C1 segment of cervical spinal cord (tissue), 14 donors: ENCODE measurements around the gene CD37.
"Not testable (repeated sequence)": the region's sequence is repeated elsewhere in the genome, so short reads cannot be mapped to it uniquely, and the experiment has no call there.

Experiments used
- DNase-seq, 14 donors: peaks; one replicate each; lab custom pipeline; 2025; lab: John Stamatoyannopoulos, UW

CD37 gene, protein sequence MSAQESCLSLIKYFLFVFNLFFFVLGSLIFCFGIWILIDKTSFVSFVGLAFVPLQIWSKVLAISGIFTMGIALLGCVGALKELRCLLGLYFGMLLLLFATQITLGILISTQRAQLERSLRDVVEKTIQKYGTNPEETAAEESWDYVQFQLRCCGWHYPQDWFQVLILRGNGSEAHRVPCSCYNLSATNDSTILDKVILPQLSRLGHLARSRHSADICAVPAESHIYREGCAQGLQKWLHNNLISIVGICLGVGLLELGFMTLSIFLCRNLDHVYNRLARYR

GRCh38 chr19:49335071-49335783 lies at the start of gene CD37:
Gene CD37, plus strand, starts transcription at chr19:49335406. Its CDS starts 135 bp downstream, at chr19:49335541.
- DNase-seq: peak in 1 of 14 donors; percentile 12

- no peak for DNase-seq
Observed at GRCh38 chr19:49287141-49287770, 48.0 kb upstream of the CD37 start.

DNA sequence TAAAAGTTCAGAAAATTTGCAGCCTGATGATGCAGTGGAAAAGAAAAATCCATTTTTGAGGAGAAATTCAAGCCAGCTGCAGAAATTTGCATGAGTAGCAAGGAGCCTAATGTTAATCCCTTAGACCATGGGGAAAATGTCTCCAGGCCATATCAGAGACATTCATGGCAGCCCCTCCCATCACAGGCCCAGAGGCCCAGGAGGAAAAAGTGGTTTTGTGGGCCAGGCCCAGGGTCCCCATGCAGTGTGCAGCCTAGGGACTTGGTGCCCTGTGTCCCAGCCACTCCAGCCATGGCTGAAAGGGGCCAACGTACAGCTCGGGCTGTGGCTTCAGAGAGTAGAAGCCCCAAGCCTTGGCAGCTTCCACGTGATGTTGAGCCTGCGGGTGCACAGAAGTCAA lies 47.0 kb upstream of the CD37 start:
- not testable (repeated sequence) for DNase-seq

- not testable (repeated sequence) for DNase-seq
Observed at GRCh38 chr19:49289286-49289685, 45.9 kb upstream of the CD37 start.

DNA sequence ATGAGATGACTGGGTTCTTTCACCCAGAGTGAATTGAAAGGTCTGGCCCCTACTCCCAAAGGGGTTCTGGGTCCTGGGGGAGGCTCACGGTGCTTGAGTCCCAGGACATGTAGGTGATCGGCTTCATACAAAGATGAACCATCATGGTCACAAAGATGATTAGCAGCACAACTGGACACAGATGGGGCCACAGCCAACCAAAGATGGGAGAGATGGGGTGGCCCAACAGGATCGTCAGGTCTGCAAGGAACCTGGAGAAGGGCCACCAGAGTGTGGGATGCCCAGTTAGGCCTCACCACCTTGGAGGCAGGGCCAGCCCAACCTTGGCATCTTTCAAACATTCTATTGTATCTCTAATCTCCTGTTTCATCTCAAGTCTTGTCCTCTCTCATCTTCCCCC lies 44.7 kb upstream of the CD37 start:
- DNase-seq: no peak

GRCh38 chr19:49294401-49294800 lies 40.8 kb upstream of the CD37 start:
- DNase-seq: no peak

DNA sequence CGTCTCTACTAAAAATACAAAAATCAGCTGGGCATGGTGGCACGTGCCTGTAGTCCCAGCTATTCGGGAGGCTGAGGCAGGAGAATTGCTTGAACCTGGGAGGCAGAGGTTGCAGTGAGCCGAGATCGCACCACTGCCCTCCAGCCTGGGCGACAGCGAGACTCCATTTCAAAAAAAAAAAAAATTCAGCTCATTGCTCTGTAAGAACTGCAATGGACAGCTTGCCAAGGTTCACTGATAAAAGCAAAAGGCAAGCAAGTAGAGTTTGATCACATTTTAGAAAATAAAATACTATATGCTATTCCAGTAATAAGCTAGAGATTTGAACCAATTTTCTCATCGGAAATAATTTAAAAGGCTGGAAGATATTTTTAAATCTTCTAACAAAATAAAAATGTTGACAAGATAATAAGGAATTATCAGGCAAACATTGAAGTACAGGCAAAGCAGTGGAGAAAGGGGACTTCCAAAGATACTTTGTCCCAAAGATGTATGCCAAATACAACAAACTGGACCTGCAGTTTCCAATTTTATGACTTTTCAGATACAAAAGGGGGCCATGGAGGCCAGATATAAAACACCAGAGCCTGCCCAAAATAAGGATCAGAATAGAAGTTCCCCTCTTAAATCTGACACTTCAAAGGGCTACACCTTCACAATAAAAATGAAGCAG lies 39.9 kb upstream of the CD37 start:
- DNase-seq: no peak

GRCh38 chr19:49297403-49297802 lies 37.8 kb upstream of the CD37 start:
- DNase-seq: no peak

GRCh38 chr19:49298653-49299052 lies 36.6 kb upstream of the CD37 start:
- not testable (repeated sequence) for DNase-seq

- DNase-seq: peak in 9 of 14 donors; percentile 2 to 71 (median 11)
Observed at GRCh38 chr19:49301165-49301865, 33.9 kb upstream of the CD37 start.

GRCh38 chr19:49301866-49302252 lies 33.3 kb upstream of the CD37 start:
- DNase-seq: no peak

- not testable (repeated sequence) for DNase-seq
Observed at GRCh38 chr19:49306734-49307133, 28.5 kb upstream of the CD37 start.

- no peak for DNase-seq
Observed at GRCh38 chr19:49309087-49309486, 26.1 kb upstream of the CD37 start.

DNA sequence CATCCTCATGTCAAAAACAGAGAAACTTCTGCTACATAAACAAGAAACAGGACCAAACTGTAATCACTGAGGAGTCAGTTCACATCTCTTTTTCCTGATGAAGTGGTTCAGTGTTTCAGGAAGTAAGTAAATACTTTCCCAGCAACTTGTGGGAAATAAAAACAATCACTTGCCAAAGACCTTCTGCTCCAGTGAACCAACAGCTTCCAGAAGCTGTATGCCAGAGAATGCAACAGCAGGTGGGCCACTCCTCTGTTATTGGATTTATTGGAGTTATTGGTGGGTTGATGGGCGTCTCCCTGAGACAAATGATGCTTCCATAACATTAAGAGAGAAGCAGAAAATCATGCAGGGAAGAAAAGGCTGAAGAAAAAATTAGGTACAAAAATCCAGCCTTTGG lies 20.1 kb upstream of the CD37 start:
- no peak for DNase-seq

DNA sequence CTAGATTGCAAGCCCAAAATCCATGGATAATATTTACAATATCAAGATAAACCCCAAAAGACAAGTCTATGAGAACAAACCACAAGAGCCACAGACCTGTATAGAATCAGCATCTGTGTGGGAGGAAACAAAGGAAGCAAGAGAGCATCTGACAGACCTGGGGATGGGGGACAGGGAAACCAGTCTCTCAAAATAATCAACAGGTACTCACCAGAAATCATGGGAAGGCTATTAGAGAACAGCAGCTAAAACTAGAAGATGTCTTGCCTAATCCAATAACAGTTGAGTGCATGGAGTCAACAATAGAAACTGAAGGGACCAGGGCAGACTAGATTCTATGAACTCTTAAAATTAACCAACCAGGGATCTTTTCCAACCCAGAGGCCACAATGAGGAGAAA lies 18.9 kb upstream of the CD37 start:
- no peak for DNase-seq

GRCh38 chr19:49318296-49318695 lies 16.9 kb upstream of the CD37 start:
- no peak for DNase-seq

DNA sequence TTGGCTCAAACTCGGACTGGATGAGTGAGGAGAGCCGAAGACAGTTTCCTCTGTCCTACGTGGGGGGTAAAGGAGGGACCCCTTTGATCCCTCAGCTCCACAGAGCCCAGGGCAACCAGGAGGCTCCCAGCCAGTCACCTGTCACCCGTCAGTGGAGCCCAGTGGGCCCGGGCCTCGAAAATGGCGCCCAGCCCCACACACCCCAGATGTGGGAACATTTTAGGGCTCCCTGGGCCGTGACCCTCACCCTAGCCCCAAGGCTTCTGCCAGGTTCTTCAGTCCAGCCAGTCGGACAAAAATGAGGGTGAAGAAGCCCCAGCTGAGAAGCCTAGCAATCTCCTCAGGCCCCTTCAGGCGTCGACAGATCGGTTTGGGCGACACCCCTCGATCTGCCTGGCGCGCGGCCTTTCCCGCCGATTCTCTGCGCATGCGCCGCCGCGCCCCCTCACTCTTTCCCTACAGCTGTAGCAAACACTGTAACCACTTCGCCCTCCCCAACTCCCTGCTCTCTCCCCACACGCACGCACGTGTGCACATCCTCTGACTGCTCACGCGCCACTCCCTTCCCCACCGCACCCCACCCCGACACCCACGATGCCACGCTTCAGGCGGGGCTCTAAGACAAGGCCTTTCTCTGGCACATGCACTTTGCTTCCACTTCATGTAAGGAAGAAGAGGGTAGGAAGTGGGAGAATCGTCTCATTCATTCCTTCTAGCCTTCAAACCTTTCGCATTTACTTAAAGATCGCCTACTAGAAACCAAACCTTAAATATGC lies 10.2 kb upstream of the CD37 start, which contains the start of gene SLC6A16:
SLC6A16 (minus strand) TSS at position 391 of the 776 bp plus-strand sequence. CDS start 13,844 bp downstream, outside the sequence.
- DNase-seq: no peak

- DNase-seq: not testable (repeated sequence)
Observed at GRCh38 chr19:49325756-49326155, 9.4 kb upstream of the CD37 start.

DNA sequence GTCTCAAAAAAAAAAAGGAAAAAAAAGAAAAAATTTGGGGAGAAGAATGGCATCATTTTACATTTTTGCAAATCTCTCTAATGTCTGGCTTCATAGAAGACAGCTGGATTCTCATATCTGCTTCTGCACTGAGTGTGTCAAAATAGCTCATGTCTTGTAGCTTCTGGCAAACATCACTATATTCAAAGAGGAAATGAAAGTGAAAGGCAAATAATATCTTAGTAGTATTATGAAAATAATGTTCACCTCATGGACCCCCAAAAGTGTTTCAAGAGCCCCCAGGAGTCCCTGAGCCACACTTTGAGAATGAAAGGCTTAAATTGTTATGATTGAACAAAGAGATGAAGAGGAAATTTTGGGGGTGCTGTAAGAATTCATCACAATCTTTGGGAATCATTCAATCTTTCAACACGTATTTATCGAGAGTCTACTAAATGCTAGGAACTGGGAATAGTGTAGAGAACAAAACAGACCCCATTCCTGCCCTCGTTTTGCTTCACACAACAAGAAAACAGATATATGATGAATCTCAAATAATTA lies 9.0 kb upstream of the CD37 start:
- DNase-seq: no peak

DNA sequence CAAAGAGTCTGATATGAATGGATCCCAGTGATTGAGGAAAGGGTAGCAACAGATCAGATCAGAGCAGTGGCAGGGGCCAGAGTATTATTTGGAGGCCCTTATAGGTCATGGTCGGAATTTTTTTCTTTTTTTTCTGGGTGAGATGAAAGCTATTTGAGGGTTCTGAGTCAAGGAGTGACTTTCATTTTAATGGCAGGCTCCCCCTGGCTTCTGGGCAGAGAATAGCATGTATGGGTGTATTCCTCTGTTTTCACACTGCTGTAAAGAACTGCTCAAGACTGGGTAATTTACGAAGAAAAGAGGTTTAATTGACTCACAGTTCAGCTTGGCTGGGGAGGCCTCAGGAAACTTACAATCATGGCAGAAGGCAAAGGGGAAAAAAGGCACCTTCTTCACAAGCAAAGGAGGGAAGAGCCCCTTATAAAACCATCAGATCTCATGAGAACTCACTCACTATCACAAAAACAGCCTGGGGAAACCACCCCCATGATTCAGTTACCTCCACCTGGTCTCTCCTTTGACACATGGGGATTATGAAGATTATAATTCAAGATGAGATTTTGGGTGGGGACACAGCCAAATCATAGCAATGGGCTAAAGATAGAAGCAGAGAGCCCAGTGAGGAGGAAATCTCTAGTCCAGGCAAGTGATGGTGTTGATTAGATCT lies 7.2 kb upstream of the CD37 start:
- DNase-seq: no peak
